Left ventricle myocardium inferior (tissue), 1 donor: ENCODE data around the gene ACOX2. TPM values are rescaled to one million over a fixed set of nuclear protein-coding genes. Genes with fewer than 3 reads are reported as not detected.

Source experiments
- DNase-seq: peaks from one replicate; pipeline ENCODE4 v3.0.0-alpha.2; 2020
- H3K27ac ChIP-seq: fragments of 200-600 bp; replicated peaks from 2 replicates; pipeline ENCODE4 v1.8.0; 2021
- H3K27me3 ChIP-seq: fragments of 200-600 bp; 2 replicates; pipeline ENCODE4 v1.8.0; 2021; ENCODE audit warnings: low read depth
- H3K36me3 ChIP-seq: fragments of 200-600 bp; 2 replicates; pipeline ENCODE4 v1.8.0; 2021
- H3K4me1 ChIP-seq: fragments of 200-600 bp; 2 replicates; pipeline ENCODE4 v1.8.0; 2021
- H3K4me3 ChIP-seq: fragments of 200-600 bp; 2 replicates; pipeline ENCODE4 v1.8.0; 2021; ENCODE audit warnings: mild to moderate bottlenecking, moderate library complexity
- H3K9me3 ChIP-seq: fragments of 200-600 bp; replicated peaks from 2 replicates; pipeline ENCODE4 v1.8.0; 2021
- CTCF ChIP-seq: fragments of 200-600 bp; IDR thresholded peaks from 2 replicates; pipeline ENCODE4 v1.8.0; 2021; ENCODE audit warnings: antibody characterized with exemption, mild to moderate bottlenecking, borderline replicate concordance
- intact Hi-C: fragments of 100-400 bp; cut with micrococcal nuclease; formaldehyde crosslinking; loops from one replicate; pipeline ENCODE4 v1.11.0; 2022
- total RNA-seq: library from RNA; stranded (reverse); fragmentation: NEBNext Ultra II Directional; extraction: Animal tissue kit (Norgen Biotek cat#: 25700); gene quantifications from one replicate; pipeline ENCODE4 v1.2.1, GENCODE V29; 2021
- donor health status: DM: no; HTN: yes; CAD: no; lungs with severe emphysema.

Gene ACOX2
- total RNA-seq, 1 donor from 2014 or later = 37.2 TPM

DNA sequence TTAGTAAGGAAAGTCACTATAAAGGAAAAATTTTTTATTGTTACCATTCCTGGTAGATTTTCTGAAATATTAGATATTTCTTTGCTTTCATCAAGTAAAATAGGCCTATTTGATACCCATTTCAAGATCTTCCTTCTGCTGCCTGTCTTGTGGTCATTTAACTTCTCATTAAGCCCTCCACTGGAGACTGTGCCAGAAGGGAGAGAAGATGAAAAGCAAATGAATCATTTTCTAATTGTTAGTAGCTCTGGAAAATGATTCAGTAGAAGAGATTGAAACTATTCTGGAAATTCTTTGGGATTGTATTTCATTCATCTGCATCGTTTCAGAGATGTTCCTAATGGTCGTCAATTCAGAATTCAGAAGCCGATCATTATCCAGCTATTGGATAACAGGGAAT lies 41.9 kb downstream of the ACOX2 start:
- peaks cover 75% of the 10 kb centered on the region for H3K4me1 ChIP-seq
- H3K27ac ChIP-seq = no peak overlapping the region
- DNase-seq = no peak
- H3K27me3 ChIP-seq = no peaks in the 10 kb centered on the region
- intact Hi-C loops = loop anchor here (10.0 kb wide), 1 partner anchor 160 kb away; the partner anchor contains the start of gene PXK
- H3K9me3 ChIP-seq = no peaks in the 10 kb centered on the region
- H3K36me3 ChIP-seq = peaks cover 12% of the 10 kb centered on the region
- TF ChIP-seq CTCF = no peak
- no peak overlapping the region for H3K4me3 ChIP-seq

GRCh38 chr3:58494107-58494506 lies 42.9 kb downstream of the ACOX2 start:
- no peak for DNase-seq
- no peaks in the 10 kb centered on the region for H3K9me3 ChIP-seq
- peaks cover 75% of the 10 kb centered on the region for H3K4me1 ChIP-seq
- no peak for TF ChIP-seq CTCF
- peaks cover 2% of the 10 kb centered on the region for H3K36me3 ChIP-seq
- H3K27me3 ChIP-seq = no peaks in the 10 kb centered on the region
- H3K27ac ChIP-seq = no peak overlapping the region
- intact Hi-C loops = loop anchor here (10.0 kb wide), 1 partner anchor 159 kb away; the partner anchor contains the start of gene PXK
- H3K4me3 ChIP-seq = peak overlapping the region; percentile 89

GRCh38 chr3:58492494-58492905 lies 44.5 kb downstream of the ACOX2 start:
- intact Hi-C loops = loop anchor here (10.0 kb wide), 1 partner anchor 158 kb away; the partner anchor contains the start of gene PXK
- peak overlapping the region; percentile 87 for H3K27ac ChIP-seq
- TF ChIP-seq CTCF = no peak
- H3K36me3 ChIP-seq = no peaks in the 10 kb centered on the region
- no peaks in the 10 kb centered on the region for H3K9me3 ChIP-seq
- peak overlapping the region; percentile 89 for H3K4me3 ChIP-seq
- no peaks in the 10 kb centered on the region for H3K27me3 ChIP-seq
- no peak for DNase-seq
- H3K4me1 ChIP-seq = peaks cover 67% of the 10 kb centered on the region

DNA sequence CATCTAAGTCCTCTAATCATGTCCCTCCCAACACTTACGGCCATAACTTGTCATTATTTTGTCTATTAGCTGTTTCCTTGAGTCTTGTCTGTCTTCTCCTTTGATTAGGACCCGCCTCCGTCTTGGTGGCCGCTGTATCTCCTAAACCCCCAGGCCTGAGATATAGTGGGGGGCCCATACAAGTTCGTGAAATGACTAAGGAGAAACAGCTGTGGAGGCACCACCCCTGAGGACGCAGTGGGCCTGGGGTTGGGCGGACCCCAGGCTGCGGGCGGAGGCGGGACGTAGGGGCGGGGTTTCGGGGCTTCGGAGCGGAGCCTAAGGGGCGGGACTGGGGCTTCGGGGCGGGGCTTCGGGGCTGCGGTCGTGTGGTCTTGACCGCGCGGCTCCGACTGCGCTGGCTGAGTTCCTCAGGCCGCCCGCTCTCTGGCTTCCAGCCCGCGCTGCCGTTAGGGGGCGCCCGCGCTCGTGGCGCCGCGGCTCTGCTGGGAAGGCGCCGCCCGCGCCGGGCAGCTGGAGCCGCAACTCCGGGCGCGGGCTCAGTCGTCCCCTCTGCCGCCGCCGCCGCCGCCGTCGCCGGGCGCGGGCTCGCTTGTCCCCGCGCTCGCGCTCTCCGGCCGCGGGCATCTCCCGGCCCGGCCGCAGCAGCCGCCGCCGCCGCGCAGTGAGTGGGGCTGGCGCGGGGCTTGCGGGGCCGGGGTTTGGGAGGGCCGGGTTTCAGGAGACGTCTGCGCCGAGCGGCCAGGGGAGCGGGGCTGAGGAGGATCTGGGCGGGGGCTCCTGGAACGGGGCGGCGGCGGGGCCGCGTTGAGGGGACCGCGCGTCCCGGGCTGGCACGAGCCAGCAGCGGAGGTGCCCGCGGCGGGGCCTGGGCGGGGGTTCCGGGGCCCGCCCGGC lies 45.2 kb downstream of the ACOX2 start, which contains the start of gene KCTD6:
Gene KCTD6, plus strand, starts transcription at position 591 of the 897 bp plus-strand sequence. CDS start 6,660 bp downstream, outside the sequence.
- Histone ChIP-seq H3K4me1 (peaks cover 67% of the 10 kb centered on the region), H3K4me3 (peak within 1 kb of the TSS; percentile 89), H3K9me3 (no peaks in the 10 kb centered on the region), H3K27ac (peak within 1 kb of the TSS; percentile 87), H3K36me3 (no peaks in the 10 kb centered on the region), H3K27me3 (no peaks in the 10 kb centered on the region)
- DNase-seq = peak; percentile 93
- intact Hi-C loops = loop anchor here (10.0 kb wide), 1 partner anchor 157 kb away; the partner anchor contains the start of gene PXK
- peak; percentile 78 for TF ChIP-seq CTCF

DNA sequence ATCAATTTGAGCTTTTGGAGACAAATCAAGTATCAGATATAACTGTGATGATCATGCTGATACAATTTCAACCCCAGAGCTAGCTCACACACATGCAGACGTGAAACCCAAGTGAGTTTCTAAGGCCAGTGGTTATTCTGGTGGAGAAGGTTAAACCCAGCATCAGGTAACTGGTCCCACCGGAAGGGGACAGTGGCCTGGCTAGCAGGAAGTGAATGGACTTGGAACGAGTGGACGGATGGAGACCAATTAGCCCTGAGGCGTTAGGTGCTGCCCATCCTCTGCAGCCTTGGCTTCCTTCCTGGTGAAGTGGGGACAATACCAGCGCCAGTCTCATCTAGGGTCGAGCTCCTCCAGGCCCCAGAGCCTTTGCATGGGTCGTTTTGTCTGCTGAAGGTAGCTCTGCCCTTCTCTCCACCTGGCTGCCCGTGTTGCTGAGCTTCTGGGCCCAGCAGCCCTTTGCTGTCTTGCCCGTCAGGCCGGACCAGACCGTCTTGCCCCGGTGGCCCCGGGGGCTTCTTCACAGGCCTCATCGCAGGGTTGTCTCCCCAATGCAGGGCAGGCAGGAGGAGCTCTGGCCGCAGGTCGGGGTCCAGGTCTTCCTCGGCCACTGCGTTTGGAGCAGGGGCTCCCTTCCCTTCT lies 46.0 kb downstream of the ACOX2 start:
- intact Hi-C loops = loop anchor here (10.0 kb wide), 1 partner anchor 156 kb away; the partner anchor contains the start of gene PXK
- TF ChIP-seq CTCF = no peak
- Histone ChIP-seq H3K27ac (peak overlapping the region; percentile 87), H3K4me3 (peak overlapping the region; percentile 89), H3K27me3 (no peaks in the 10 kb centered on the region), H3K36me3 (no peaks in the 10 kb centered on the region), H3K9me3 (no peaks in the 10 kb centered on the region), H3K4me1 (peaks cover 59% of the 10 kb centered on the region)
- peak; percentile 22 for DNase-seq
